Adrenal gland (tissue), 5 donors: ENCODE data around the gene DCUN1D2.

ENCODE experiments used
- CTCF ChIP-seq, 6 experiments: fragments of 450-650 bp in 4 of 6; fragments of 200-600 bp in 2 of 6; sonication (generic) in 1 of 6; IDR thresholded peaks; 1 replicate in 5 of 6; 2 replicates in 1 of 6; pipeline versions ENCODE4 v1.5.1 to v1.8.0; 2016 to 2021; ENCODE audit warnings: antibody characterized with exemption in 6 of 6, mild to moderate bottlenecking in 2 of 6, moderate library complexity in 1 of 6
- POLR2A ChIP-seq, 2 donors: fragments of 450-650 bp; IDR thresholded peaks; one replicate each; pipeline ENCODE4 v1.6.1; 2017; ENCODE audit warnings: antibody characterized with exemption in 2 of 2, mild to moderate bottlenecking in 2 of 2, moderate library complexity in 1 of 2
- donor health status: DM: no; HTN: no; CAD: no.

GRCh38 chr13:113500530-113501265 lies 10.2 kb upstream of the DCUN1D2 start:
- TF ChIP-seq CTCF (IDR thresholded peaks at IDR 0.05), result no peak
- TF ChIP-seq POLR2A (IDR thresholded peaks at IDR 0.05), result no peak
